Activated T-helper 1 cell treated with Interleukin-2 at 50 U/mL for 16 hours (primary cell): ENCODE data around the gene NHLRC4.

Experiments
- DNase-seq: peaks from one replicate; pipeline ENCODE4 v3.0.0-alpha.2; 2020; ENCODE audit warnings: low read depth

Gene NHLRC4

DNA sequence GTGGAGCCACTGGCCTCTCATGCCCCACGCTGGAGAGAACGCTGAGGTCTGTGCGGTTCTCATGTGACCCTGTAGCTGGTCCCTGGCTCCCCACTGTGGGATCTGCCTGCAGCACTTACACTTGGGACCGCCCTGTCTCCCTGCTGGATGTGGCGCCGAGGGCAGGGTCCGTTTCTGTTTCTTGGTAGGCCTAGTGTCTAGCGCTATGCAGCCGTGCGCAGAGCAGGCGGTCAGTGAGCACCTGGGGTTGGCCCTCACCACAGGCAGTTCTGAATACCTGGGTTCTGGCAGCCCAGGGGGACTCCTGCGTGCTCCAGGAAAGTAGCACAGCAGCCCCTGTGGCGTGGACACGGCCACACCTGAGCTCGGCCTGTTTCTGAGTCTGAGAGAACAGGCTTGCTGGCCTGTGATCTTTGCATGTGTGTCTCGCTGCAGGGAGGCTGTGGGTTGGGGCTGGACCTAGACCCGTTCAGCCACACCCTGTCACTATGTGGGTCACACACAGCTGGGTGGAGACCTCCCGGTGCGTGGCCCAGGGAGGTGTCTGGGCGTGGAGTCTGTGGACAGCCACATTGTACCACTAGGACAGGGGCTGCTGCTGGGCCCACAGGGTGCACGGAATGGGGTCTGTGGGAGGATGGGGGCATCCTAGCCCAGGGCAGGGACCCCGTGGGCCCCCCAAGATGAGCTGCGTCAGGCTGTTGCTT lies 36.5 kb upstream of the NHLRC4 start:
- DNase-seq = no peak

- no peak for DNase-seq
Measured at GRCh38 chr16:531494-532125, 35.2 kb upstream of the NHLRC4 start.

- DNase-seq = no peak
Measured at GRCh38 chr16:533391-534123, 33.2 kb upstream of the NHLRC4 start.

DNA sequence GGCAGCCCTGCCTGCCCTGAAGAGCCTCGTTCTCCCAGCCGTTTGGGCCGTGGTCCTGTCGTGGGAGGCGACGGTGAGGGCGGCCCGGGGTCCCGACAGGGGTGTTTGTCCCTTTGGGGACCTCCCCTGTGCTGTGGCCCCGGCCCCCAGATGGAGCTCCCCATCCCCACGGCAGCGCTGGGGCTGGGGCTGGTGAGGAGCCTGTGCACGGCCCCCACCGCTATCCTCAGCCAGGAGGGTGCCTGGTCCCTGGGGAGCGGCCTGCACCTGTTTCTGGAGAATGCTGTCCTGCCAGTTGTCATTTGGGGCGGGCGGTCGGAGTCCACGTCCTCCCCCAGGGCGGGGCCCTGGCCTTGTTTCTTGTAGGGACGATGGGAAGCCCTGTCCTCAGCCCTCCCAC lies 32.7 kb upstream of the NHLRC4 start:
- no peak for DNase-seq

DNA sequence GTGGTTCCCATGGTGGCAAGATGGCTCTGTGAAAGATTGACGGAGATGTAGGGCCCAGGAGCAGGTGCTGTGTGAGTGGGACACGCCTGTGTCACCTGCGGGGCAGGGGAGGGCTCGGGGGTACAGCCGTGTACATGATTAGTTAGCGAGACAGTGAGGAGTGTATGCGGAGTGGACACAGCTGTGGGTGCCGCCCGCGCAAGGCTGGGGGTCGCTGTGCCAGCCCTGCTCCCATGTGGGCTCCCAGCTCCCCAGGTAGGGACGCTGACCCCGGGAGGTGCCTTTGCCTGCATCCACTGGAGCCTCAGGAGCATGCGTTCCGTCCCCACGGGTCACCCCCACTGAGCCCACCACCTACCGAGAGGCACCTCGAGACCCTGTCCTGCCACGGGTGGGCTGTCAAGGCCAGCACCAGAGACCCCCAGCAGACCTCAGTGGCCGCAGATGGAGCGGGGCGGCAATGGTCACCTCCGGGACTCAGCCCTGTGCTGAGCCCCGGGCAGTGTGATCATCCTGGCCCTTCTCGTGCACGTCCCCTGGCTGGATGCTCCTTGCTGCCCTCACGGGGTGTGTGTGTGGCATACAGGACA lies 31.9 kb upstream of the NHLRC4 start:
- no peak for DNase-seq

DNA sequence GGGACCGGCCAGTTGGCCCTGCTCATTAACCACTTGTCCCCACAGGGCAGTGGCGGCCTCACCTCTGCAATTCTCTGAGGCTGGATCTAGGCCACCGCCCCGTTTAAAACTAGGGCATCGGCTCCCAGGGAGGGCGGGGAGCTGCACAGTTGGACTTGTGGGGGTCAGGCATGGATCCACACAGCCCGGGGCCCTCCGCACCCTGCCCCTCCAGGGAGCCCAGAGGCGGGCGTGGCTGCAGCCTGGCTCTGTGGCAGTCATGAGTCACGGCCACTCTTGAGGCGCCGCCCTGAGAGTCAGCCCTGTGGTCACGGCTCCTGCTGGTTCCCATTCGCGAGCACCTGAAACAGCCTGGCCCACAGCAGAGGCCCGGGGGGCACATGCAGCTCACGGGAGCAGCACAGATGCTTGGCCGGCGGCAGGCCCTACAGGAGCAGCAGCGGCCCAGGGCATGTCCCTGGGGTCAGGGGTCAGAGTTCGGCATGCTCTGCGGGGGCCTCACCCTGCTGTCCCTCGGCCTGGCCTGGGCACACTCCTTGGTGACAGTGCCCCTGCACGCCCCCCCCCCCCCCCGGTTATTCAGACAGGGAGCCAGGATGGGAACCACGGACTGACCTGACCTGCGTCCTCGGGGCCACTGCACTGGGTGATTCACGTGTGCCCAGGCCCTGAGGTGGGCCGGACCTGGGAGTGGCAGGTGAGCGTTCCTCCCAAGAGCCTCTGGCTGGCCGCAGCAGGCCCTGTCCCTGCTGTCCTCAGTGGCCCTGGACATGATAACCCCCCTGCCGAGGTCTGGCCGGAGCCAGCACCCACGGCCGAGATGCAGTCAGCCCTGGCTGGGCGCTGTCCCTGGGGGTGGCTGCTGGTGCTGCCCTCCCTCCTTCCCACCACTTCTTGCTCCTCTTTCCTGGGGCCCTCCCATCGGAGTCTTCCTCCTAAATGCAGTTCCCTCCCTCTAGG lies 31.1 kb upstream of the NHLRC4 start:
- DNase-seq = no peak

DNA sequence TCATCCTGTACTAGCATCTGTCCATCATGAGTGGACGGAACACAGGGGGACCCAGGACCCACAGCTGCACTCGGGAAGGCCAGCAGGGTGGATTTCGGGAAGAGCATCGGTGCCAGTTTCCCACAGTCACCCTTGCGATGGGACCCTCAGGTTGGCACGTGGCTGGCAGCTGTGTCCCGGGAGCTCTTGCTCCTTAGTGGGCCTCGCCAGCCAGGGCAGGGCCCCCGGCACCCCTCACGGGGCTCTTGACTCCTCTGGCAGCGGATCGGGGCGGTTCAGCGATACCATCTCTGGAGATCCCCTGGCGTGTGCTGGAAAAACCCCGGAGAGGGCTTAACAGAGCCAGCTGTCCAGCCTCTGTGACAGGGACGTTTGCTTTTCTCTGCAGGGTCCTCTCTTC lies 30.1 kb upstream of the NHLRC4 start:
- DNase-seq = no peak

- no peak for DNase-seq
Measured at GRCh38 chr16:537415-538335, 29.1 kb upstream of the NHLRC4 start.

DNA sequence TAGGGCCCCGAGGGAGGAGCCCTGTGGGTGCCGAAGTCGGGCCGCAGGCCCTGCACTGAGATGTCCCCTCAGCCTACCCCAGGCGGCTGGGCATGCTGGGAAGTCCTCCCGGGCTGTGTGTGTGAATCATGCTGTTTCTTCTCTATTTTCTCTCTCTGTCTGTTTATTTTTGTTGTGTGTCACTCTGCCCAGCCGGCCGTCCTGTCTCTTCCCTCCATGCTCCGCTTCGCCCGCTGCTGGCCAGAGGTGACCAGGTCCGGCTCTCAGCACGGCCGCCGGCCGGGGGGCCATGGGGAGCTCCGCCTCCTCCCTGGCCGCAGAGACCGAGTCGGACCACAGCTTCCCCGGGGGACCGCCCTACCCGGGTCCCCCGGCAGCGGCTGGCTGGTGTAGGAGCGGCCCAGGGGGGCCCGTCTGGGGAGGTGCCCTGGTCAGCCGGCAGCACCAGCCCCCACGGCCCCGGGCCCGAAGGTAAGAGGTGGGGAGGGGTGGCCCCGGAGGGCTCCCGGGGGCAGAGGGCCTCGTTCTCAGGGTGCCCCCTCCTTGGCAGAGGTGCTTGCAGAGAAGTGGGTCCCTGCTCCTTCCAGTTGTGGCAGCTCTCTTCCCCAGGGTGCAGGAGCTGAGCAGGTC lies 26.8 kb upstream of the NHLRC4 start:
- no peak for DNase-seq

- no peak for DNase-seq
Measured at GRCh38 chr16:540645-541340, 26.0 kb upstream of the NHLRC4 start.

GRCh38 chr16:543301-544164 lies 23.3 kb upstream of the NHLRC4 start:
- DNase-seq = no peak

DNA sequence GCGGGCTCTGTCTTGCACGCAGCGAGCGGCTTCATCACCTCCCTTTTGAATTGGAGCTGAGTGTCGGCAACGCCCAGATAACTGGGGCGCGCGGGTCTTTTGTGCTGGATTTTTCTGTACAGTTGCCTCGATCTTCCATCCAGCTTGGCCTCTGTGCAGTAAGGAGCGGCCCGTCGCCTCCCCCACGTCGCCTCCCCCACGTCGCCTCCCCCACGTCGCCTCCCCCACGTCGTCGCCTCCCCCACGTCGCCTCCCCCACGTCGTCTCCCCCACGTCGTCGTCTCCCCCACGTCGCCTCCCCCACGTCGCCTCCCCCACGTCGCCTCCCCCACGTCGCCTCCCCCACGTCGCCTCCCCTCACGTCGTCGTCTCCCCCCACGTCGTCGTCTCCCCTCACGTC lies 22.3 kb upstream of the NHLRC4 start:
- no peak for DNase-seq

GRCh38 chr16:546909-547770 lies 19.7 kb upstream of the NHLRC4 start:
- DNase-seq = no peak

- no peak for DNase-seq
Measured at GRCh38 chr16:548586-548985, 18.2 kb upstream of the NHLRC4 start.

GRCh38 chr16:549544-550263 lies 17.1 kb upstream of the NHLRC4 start:
- no peak for DNase-seq

DNA sequence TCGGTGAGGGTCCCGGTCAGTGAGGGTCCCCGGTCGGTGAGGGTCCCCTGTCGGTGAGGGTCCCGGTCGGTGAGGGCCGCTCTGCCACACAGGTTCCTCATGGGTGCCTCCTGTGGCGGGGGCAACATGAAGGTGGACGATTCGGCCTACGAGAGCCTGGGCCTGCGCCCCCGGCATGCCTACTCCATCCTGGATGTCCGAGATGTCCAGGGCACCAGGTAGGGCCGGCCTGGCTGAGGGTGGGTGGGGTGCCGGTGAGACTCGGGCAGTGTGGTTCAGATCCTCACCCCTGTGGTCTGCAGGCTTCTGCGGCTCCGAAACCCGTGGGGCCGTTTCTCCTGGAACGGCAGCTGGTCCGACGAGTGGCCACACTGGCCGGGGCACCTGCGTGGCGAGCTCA lies 15.6 kb upstream of the NHLRC4 start:
- no peak for DNase-seq

GRCh38 chr16:552171-552570 lies 14.6 kb upstream of the NHLRC4 start:
- no peak for DNase-seq
